ENCODE data around the gene COMMD7. TPM values are rescaled to one million over a fixed set of nuclear protein-coding genes. Genes with fewer than 3 reads are reported as not detected.
A peak's percentile ranks its signal among the peaks of the same experiment; 100 is the strongest.

The COMMD7 gene
- total and polyA plus RNA-seq, 9 of the 15 experiments (the other 6 are each of a cell fraction or from before 2014, with no cell fraction given): 11.9 to 69.1 (median 34.7) TPM

- TF ChIP-seq MGA (IDR thresholded peaks at IDR 0.05): no peak
- peak; percentile 55; the same call in 1 of the 2 replicates for TF ChIP-seq ZNF592 (IDR thresholded peaks at IDR 0.05)
- peak; percentile 44 for TF ChIP-seq EGR1 (conservative IDR thresholded peaks at IDR 0.05)
- TF ChIP-seq, protein P1, sequence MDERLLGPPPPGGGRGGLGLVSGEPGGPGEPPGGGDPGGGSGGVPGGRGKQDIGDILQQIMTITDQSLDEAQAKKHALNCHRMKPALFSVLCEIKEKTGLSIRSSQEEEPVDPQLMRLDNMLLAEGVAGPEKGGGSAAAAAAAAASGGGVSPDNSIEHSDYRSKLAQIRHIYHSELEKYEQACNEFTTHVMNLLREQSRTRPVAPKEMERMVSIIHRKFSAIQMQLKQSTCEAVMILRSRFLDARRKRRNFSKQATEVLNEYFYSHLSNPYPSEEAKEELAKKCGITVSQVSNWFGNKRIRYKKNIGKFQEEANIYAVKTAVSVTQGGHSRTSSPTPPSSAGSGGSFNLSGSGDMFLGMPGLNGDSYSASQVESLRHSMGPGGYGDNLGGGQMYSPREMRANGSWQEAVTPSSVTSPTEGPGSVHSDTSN (CRISPR knock-in tag; IDR thresholded peaks at IDR 0.05; ENCODE audit: low read depth): no peak
- TF ChIP-seq, protein P1 (tag; conservative IDR thresholded peaks at IDR 0.05; ENCODE audit: low read depth): no peak
- TF ChIP-seq MXD1 (CRISPR knock-in tag; IDR thresholded peaks at IDR 0.05; ENCODE audit: borderline replicate concordance, poor library complexity, severe bottlenecking): no peak
Measured at GRCh38 chr20:32761831-32762753, 18.8 kb upstream of the COMMD7 start, which contains the start of gene DNMT3B (continued).
